GM12874 (cell line): ENCODE measurements around the gene FAM186B.

ENCODE experiments used
- TF ChIP-seq, protein P1 (sequence below): IDR thresholded peaks from 2 replicates; pipeline ENCODE4 v1.5.1; 2011; ENCODE audit warnings: low read depth, mild to moderate bottlenecking, control low read depth, low read length, moderate library complexity; ENCODE audit not compliant: insufficient read depth

FAM186B gene

DNA sequence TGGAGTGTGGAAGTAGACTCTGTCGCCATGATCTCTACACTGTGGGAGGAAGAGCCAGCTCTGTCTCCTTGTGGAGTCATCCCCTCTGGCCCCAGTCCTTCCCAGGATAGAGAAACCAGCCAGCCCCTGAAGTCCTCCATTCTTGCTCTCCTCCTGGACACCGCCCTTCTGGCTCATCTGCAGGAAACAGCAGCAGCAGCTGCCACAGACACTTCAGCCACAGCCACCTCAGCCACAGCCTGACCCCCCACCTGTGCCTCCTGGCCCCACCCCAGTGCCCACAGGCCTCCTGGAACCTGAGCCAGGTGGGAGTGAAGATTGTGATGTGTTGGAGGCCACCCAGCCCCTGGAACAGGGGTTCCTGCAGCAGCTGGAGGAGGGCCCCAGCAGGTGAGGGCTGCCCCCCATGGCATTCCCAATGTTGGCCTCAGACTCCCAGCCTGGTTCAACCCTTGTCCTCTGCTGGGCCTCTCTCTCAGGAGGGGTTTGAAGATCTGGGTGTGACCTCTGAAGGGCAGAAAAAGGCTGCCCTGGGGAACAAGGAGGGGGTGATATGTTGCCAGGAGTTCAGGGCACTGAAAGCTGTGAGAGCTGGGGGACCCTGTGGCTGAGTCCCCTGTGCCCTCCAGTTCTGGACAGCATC lies 28.4 kb upstream of the FAM186B start:
- TF ChIP-seq, protein P1, sequence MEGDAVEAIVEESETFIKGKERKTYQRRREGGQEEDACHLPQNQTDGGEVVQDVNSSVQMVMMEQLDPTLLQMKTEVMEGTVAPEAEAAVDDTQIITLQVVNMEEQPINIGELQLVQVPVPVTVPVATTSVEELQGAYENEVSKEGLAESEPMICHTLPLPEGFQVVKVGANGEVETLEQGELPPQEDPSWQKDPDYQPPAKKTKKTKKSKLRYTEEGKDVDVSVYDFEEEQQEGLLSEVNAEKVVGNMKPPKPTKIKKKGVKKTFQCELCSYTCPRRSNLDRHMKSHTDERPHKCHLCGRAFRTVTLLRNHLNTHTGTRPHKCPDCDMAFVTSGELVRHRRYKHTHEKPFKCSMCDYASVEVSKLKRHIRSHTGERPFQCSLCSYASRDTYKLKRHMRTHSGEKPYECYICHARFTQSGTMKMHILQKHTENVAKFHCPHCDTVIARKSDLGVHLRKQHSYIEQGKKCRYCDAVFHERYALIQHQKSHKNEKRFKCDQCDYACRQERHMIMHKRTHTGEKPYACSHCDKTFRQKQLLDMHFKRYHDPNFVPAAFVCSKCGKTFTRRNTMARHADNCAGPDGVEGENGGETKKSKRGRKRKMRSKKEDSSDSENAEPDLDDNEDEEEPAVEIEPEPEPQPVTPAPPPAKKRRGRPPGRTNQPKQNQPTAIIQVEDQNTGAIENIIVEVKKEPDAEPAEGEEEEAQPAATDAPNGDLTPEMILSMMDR = no peak

DNA sequence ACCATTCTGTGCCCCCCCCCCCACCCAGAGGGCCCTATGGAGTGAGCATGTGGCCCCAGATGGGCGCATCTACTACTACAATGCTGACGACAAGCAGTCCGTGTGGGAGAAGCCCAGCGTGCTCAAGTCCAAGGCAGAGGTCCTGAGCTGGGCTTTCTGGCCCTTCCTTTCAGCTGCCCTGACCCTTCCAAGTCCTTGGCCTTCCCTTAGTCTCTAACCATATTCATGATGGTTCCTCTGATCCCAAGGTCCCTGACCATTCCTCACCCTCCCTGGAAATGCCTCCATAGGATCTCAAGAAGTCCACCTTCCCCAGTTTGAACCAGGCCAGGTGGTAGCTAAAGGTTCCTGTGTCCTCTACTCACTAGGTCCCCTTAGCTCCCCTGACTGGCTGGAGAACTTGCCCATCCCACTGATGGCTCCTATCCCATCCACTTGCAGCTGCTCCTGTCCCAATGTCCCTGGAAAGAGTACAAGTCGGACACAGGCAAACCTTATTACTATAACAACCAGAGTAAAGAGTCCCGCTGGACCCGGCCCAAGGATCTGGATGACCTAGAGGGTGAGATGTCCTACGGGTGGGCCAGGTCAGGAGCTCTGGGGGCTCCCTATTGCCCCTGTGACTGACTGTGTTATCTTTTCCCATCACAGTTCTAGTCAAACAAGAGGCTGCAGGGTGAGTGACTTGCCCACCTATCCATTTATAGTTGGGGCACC lies 27.7 kb upstream of the FAM186B start:
- TF ChIP-seq, protein P1 = no peak

DNA sequence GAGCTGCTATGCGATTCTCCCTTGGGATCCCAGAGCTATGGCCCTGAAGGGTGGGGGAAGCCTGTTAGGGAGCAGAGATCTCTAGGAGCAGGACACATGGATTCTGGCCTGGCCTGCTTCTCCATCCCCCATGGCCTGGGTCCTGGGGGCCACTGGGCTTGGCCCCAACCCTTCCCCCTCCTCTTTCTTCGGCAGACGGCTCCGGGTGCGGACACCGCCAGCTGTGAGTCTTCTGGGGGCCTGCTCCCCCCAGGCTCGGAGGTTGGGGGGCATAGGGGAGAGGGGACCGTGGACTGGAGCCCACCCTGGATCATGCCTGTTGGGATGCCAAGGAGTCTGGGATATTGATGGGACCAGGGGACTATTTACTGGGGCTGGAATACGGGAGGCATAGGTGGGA lies 27.0 kb upstream of the FAM186B start:
- TF ChIP-seq, protein P1 = no peak

DNA sequence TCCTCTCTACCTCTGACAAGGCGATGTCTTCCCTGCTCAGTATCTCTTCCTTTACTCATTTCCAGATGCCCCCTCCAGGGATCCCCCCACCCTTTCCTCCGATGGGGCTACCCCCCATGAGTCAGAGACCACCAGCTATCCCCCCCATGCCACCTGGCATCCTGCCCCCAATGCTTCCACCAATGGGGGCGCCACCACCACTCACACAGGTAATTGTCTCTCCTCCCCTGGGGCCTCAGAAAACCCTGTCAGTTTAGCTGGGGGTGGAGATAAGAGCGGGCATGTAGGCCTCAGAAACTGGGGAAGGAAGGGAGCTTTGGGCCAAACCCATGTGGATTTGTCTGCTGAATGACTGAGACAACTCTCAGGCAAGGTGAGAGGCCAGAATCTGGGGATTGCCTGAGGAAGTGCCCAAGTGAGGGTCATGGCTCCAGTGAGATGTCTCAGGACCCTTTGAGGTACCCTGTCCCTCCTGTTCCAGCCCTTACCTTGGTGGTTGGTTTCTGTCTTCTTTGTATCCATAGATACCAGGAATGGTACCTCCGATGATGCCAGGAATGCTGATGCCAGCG lies 26.0 kb upstream of the FAM186B start:
- TF ChIP-seq, protein P1 = no peak

DNA sequence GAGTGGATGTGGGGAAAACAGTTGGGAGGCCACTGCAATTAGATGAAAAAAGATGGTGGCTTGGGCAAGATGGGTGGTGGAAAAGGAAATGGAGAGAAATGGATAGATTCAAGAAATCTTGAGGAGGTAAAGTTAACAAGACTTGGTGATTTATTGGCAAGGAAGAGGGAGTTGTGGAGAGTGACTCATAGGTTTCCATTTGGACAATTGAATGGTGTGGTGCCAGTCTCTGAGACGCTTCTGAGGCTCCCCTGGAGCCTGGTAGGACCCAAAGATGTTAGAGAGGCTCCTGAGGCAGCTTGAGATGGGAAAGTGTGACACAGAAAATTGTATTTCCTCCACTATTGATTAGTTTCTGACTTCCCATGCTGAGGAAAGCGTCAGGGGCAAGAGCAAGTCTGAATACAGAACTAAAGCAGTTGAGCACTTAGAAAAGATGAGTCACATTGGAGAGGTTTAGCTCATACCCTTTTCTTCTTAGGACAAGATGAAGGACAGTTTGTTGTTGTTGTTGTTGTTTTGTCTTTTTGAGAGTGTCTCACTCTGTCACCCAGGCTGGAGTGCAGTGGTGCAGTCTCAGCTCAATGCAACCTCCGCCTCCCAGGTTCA lies 22.4 kb upstream of the FAM186B start:
- TF ChIP-seq, protein P1 = no peak

DNA sequence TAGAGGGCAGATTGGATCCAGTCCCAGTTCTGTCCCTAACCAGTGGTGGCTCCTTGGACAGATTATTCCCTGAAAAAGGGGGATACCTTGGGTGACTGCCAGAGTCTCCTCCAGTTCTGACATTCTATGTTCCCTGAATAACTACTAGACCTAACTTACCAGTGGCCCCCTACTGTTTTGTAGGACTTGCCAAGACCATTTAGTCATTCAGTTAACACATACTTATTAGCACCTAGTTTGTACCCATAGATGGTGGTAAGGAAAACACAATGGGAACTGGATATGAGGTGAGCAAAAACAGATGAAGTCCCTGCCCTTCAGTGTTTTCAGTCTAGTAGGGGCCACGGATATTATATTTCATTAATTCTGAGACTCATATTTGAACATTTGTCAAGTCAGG lies 21.4 kb upstream of the FAM186B start:
- TF ChIP-seq, protein P1 = no peak

DNA sequence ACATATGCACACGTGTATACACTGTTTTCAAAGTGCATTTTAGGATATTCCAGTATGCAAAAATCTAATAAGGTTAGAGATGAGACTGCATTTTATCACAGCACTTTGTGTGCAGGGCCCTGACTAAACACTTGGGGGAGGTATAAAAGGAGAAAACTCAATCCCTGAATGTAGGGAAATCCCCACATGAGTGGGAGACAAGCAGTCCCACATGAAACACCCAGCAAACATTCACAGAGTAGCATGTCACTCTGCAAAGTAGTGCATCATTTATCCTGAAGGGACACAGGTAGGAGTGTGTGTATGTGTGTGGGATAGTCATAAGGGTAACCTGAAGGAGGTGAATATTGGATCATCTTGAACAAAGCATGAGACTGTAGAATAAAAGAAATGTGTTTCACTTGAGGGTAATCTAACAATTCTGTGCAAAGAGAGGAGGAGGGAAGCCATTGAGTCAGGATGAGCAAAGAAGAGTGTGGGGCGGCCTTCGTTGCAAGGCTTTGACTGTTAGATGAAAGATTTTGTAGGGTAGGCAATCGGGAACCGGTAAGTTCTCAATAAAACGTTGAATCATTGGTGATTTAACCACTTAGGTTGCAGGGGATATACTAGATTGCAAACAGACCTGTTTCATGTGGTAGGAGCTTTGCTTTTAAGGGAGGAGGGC lies 20.9 kb upstream of the FAM186B start:
- TF ChIP-seq, protein P1 = no peak; the same call in 1 of the 2 replicates
